Measurements from ENCODE around the gene DNAJB8.

DNA sequence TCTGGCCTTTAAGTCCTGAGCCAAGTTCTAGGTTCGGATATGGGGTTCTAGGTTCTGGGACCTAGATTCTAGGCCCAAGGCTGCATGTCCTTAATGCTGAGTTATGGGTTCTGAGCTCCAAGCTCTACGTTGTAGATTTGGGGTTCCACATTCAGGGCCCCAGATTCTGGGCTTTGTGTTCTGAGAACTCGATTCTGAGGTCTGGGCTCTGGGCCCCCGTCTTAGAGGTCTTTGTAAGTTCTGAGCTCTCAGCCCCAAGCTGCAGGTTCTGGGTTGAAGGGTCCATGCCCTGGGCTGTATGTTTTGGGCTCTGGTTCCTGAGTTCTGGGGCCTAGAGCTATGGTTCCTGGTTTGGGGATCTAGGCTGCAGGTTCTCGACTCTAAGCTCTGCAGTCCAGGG is 10.0 kb upstream of the DNAJB8 start:
- TF ChIP-seq, protein P1, sequence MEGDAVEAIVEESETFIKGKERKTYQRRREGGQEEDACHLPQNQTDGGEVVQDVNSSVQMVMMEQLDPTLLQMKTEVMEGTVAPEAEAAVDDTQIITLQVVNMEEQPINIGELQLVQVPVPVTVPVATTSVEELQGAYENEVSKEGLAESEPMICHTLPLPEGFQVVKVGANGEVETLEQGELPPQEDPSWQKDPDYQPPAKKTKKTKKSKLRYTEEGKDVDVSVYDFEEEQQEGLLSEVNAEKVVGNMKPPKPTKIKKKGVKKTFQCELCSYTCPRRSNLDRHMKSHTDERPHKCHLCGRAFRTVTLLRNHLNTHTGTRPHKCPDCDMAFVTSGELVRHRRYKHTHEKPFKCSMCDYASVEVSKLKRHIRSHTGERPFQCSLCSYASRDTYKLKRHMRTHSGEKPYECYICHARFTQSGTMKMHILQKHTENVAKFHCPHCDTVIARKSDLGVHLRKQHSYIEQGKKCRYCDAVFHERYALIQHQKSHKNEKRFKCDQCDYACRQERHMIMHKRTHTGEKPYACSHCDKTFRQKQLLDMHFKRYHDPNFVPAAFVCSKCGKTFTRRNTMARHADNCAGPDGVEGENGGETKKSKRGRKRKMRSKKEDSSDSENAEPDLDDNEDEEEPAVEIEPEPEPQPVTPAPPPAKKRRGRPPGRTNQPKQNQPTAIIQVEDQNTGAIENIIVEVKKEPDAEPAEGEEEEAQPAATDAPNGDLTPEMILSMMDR (conservative IDR thresholded peaks at IDR 0.05; ENCODE audit: low read length): no peak
- TF ChIP-seq EZH2phosphoT487 (IDR thresholded peaks at IDR 0.05; ENCODE audit: borderline replicate concordance, low read depth, low read length): no peak
